ENCODE results near the gene SMIM3.

Gene SMIM3

GRCh38 chr5:150765011-150765798 is 13.4 kb upstream of the SMIM3 start:
- DNase-seq (ENCODE audit: low read depth) = no peak

GRCh38 chr5:150765799-150766169 is 12.8 kb upstream of the SMIM3 start:
- no peak for DNase-seq (ENCODE audit: low read depth)

DNA sequence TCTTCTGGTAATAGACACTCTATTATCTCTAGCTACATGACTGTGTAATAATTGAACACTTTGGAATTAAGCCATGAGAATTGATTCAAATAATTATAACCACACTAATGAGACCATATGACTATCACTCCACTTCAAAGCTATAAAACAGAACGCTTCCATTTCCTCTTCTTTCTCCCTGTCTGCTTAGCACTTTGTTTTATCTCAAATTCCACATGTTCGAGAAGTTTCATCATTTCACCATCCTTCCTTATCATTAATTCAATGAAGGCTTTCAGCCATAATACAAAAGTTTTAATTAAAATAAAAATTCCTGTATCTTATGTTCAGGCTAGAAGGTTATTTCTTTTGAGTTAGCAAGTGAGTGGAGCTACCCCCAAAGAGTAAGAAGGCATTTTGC is 12.3 kb upstream of the SMIM3 start:
- DNase-seq (ENCODE audit: low read depth) = no peak

GRCh38 chr5:150771034-150771795 is 7.3 kb upstream of the SMIM3 start:
- no peak for DNase-seq (ENCODE audit: low read depth)

DNA sequence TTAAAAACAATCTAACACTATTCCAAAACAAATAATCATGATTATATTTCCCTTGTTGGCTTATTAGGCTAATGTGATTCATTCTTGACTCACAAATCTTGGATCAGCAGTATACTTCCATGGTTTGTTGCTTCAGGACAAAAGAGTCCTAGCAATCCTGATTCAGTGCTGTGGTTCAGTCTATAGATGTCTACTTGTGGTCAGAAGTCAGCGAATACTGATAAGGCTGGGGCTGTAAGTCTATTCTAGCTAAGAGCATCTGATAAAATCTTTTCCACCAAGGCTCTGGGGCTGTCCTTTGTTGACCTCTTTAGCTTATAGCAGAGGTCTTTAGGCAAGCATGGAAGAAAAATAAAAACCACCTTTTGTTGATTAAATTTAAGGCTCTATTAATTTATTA is 4.4 kb upstream of the SMIM3 start:
- peak; percentile 93 for DNase-seq (ENCODE audit: low read depth)

DNA sequence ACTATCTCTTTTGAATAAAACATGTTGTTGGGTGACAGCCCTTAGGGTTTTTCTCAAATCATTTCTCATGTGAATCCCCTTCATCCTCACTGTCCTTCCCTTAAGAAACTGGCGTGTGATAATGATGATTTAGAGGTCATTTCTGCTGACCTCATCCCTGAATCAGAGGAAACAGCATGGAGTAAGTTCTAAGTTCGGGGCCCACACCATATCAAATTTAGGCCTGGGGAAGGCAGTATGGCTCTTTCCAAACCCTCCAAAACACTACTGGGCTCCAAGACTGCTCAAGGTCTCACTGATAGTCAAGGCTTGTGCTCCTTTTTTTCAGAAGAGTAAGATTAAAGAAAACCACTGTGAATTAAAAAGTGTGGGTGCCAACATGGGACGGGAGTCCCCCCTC is 872 bp upstream of the SMIM3 start:
- DNase-seq (ENCODE audit: low read depth) = no peak

- DNase-seq (ENCODE audit: low read depth) = peak; percentile 52
Measured at GRCh38 chr5:150778088-150778516, 455 bp upstream of the SMIM3 start.

- DNase-seq (ENCODE audit: low read depth) = peak; percentile 66
Measured at GRCh38 chr5:150779397-150780186, 1.0 kb downstream of the SMIM3 start.

- DNase-seq (ENCODE audit: low read depth) = peak; percentile 55
Measured at GRCh38 chr5:150780187-150780692, 1.7 kb downstream of the SMIM3 start.

- DNase-seq (ENCODE audit: low read depth) = peak; percentile 70
Measured at GRCh38 chr5:150780816-150781221, 2.3 kb downstream of the SMIM3 start.

DNA sequence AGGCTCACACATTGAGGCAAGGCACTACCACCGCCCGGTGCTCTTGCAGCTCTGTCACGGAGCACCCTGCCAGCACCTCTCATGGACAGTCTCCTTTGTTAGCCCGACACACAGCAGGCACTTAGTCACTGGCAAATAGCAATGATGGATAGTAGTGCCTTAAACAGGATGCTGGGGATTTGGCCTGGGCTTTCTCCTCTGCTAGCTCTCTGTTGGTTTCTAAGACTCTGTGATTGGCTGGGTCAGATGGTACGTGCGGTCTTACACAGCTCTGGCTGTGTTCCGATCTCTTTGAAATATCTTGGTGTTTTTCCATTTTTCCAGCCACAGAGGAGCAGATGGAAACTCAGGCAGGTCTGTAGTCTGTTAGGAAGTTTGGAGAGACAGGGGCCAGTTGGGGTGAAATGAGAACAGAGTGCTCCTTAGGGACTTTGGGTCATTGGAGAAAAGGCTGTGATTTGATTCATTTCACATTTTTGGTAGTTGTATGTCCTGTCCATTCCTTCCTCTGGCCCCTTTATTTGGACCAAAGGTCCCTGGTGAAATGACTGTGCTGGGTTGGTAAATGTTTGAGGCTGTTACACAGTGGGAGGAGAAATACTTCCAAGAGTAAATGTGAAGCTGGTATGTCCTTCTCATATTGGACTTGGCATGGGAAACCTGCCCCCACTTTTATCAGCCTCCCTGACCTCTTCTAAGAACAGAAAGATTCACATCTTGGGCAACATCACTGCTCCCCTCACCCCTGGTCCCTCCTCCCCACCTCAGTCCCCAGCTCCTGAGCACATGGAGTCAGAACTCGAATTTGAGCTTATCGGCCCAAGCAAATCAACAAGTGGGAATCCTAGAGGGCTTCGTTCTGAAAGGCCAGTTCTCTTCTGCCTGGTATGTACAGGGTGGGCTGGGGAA is 3.4 kb downstream of the SMIM3 start:
- DNase-seq (ENCODE audit: low read depth) = peak; percentile 98

GRCh38 chr5:150782850-150783249 is 4.3 kb downstream of the SMIM3 start:
- DNase-seq (ENCODE audit: low read depth) = peak; percentile 13

GRCh38 chr5:150783422-150783928 is 4.9 kb downstream of the SMIM3 start:
- peak; percentile 94 for DNase-seq (ENCODE audit: low read depth)

DNA sequence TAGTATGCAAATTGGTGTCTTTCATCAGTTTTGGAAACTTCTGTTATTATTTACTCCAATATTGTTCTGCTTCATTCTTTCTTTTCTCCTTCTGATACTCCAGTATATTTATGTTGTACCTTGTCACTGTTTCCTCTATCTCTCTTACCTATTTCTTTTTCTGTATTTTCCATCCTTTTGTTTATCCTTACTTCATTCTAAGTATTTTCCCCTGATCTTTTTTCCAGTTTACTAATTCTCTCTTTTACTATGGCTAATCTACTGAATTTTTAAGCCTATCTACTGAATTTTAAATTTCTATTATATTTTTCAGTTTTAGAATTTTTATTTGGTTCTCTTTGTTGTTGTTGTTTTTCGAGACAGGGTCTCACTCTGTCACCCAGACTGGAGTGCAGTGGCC is 7.4 kb downstream of the SMIM3 start:
- DNase-seq (ENCODE audit: low read depth) = no peak

DNA sequence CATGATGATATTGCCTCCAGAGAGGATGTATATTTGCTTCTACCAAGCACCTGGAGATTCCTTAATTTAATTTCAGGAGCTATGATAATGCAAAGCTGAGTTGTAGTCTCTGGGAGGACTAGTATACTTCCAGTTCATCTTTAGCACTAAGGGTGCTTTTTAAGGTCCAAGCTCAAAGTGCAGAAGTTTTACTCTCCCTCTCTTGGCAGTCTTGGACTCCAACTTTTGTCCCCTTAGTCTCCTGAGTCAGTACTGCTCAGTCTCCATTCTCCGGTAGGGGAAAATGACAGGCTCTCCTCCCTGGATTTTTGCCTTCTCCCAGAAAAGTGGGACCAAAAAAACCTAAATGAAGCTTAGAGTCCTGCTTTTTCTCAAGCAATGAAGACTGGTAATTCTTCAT is 8.3 kb downstream of the SMIM3 start:
- no peak for DNase-seq (ENCODE audit: low read depth)

DNA sequence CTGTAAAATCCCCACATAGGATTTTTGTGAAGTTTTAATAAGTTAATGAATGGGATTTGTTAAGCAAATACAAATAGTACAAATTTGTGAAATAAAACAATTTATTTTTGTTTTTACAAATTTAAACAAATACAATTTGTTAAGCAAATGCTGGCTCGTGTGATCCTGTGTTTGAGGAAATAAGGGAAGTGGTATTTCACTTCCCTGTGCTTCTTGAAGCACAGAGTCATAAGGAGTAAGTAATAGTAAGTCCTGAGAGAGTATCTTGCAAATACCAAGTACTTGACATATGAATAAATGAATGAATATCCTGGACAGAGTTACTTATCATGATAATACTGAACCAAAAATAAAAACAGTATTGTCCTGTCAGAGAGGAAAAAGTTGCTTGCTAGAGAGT is 9.1 kb downstream of the SMIM3 start:
- DNase-seq (ENCODE audit: low read depth) = peak; percentile 15

GRCh38 chr5:150788977-150789376 is 10.4 kb downstream of the SMIM3 start:
- peak; percentile 14 for DNase-seq (ENCODE audit: low read depth)

GRCh38 chr5:150789450-150789849 is 10.9 kb downstream of the SMIM3 start:
- DNase-seq (ENCODE audit: low read depth) = peak; percentile 15

GRCh38 chr5:150789943-150790611 is 11.5 kb downstream of the SMIM3 start:
- DNase-seq (ENCODE audit: low read depth) = peak; percentile 100

GRCh38 chr5:150791536-150791935 is 13.0 kb downstream of the SMIM3 start:
- peak; percentile 53 for DNase-seq (ENCODE audit: low read depth)

Data from iris pigment epithelial cell (primary cell).